Activated CD4-positive, alpha-beta T cell treated with anti-CD3 and anti-CD28 coated beads, Interleukin-2, amount 50 U/mL, for 16 hours (primary cell): ENCODE measurements around the gene MIAT.
"Not testable (repeated sequence)": the region's sequence is repeated elsewhere in the genome, so short reads cannot be mapped to it uniquely, and the experiment has no call there.

Source experiments
- DNase-seq: peaks from one replicate; pipeline ENCODE4 v3.0.0-alpha.2; 2020

Gene MIAT

DNA sequence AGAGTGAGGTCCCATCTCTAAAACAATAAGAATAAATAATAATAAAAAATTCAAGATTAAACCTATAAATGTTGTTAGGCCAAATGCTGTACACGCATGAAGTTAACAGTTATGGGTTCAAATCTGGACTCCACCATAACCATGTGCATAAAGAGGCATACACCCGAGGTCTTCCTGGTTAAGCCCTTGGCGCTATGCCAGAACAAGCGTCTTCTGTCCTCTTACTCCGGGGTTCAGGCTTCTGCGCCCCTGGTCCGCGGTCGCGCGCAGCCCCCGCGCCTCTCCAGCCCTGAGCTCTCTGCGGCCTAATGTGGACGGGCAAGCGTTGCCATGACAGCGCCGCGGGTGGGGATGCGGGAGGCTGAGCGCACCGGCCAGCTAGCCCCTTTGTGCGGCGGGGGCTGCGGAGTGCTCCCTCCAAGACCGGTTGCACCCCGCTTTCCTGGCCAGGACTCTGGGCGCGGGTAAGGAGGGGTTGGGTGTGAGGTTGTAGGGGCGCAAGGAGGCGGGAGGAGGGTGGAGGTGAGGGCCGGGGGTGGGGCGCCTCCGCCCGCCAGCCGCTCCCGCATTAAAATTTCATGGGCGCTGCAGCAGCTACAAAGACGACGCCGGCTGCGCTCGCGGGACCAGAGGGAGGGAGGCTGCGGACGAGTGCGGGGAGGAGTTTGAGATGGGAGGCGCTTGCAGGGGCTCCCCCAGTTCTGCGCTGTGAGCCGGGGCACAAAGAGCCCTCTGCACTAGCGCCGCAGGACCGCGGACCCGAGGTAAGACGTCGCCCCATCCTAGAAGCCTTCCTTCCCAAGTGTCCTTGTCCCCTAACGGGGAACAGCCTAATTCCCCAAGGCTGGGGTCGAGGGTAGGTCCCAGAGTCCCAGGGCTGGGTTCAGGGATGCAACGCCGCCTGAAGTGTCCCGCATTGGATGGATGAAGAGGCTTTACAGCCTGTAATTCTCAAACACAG, at the start of gene MIAT:
MIAT (plus strand) TSS at position 698 of the 961 bp plus-strand sequence.
- peak; percentile 68 for DNase-seq

DNA sequence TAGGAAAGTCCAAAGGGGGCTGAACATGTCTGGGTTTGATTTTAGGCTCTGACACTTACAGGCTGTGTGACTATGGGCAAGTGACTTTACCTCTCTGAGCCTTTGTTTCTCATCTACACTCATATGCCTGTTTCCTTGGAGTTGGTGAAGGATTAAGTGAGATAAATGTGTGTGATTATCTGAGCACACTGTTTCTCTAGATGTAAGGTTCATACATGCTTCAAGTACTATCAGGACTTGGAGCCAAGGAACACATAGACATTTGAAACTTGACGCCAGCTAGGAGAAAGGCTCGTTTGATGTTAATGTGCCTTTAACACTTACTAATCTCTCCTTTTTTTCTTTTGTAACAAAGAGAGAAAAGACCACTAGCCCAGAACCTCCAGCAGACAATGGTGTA, 49.3 kb upstream of the MIAT start:
- no peak for DNase-seq

DNA sequence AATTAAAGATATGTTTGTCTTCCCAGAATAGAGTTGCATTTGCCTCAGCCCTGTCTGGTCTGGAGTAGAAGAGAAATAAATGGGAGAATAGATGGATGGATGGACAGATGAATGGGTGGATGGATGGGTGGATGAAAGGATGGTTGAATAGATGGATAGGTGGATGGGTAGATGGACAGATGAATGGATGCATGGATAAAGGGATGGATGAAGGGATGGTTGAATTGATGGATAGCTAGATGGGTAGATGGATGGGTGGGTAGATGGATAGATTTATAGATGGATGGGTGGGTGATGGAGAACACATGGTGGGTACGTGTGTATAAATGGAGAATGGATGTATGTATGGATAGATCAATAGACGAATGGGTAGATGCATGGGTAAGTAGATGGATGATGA, 48.1 kb upstream of the MIAT start:
- no peak for DNase-seq

- DNase-seq = peak; percentile 80
Observed at GRCh38 chr22:26610072-26610958, 47.1 kb upstream of the MIAT start.

GRCh38 chr22:26610996-26611395, 46.4 kb upstream of the MIAT start:
- DNase-seq = no peak

DNA sequence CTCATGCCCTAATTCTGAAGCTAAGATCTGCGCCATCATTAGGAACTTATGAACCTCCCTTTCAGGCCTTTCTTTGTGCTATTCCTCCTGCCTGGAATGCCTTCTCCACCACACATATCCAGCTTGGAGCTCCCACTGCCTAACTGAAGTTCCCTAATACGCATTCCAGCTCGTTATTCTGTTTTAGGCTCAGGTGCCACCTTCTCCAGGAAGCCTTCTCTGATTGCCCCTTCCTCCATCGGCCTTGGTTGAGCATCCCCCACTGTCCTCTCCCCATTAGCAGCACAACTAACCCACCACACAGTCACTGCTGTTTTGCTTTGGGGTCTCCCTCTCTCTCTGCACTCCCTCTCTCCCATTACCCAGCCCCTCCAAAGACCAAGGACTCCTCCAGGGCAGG, 44.7 kb upstream of the MIAT start:
- DNase-seq = no peak

- not testable (repeated sequence) for DNase-seq
Observed at GRCh38 chr22:26613753-26614152, 43.6 kb upstream of the MIAT start.

- no peak for DNase-seq
Observed at GRCh38 chr22:26614322-26614721, 43.1 kb upstream of the MIAT start.

DNA sequence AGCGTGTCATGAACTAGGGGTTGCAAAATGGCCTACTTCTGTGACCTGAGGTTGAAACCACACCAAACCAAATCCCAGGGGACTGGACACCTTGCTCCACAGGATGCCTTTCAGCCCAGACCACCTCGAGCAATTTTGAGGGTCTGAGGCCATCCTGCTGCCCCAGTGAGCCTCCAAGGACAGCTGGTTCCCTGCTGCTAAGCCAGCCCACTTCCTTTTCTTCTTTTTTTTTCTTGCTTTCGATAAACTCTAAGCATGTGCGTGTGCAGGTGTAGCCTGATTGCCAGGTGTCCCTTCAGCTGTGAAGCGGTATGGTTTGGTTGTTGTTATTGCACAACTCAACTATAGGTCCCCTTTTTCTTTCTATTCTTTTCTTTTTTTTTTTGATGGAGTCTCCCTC, 42.2 kb upstream of the MIAT start:
- no peak for DNase-seq

DNA sequence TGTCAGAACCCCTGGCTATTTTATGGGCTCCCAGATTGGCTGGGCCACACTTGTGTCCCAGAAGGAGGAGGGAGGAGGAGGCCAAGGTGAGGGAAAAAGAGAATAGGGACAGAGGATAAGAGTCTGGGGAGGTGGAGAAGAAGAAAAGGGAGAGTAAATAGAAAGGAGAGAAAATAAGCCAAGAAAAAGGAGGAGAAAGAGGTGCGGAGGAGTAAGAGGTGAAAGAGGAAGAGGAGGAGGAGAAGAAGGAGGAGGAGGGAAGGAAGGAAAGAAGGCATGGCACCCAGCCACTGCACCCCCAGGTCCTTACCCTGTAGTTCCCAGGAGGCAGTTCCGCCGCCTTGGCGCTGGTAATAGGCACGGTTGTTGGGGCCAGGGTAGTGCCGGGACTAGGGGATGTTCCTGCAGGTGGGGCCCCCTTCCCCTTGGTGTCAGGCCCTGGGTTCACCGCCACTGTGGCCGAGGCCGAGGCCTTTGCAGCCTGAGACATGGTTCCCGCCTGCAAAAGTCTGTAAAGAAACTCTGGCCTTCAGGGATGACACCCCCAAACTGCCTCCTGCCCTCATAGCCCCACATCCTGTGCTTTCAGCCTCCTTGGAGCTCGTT, 41.5 kb upstream of the MIAT start:
- no peak for DNase-seq

- DNase-seq = no peak
Observed at GRCh38 chr22:26616650-26617049, 40.7 kb upstream of the MIAT start.

DNA sequence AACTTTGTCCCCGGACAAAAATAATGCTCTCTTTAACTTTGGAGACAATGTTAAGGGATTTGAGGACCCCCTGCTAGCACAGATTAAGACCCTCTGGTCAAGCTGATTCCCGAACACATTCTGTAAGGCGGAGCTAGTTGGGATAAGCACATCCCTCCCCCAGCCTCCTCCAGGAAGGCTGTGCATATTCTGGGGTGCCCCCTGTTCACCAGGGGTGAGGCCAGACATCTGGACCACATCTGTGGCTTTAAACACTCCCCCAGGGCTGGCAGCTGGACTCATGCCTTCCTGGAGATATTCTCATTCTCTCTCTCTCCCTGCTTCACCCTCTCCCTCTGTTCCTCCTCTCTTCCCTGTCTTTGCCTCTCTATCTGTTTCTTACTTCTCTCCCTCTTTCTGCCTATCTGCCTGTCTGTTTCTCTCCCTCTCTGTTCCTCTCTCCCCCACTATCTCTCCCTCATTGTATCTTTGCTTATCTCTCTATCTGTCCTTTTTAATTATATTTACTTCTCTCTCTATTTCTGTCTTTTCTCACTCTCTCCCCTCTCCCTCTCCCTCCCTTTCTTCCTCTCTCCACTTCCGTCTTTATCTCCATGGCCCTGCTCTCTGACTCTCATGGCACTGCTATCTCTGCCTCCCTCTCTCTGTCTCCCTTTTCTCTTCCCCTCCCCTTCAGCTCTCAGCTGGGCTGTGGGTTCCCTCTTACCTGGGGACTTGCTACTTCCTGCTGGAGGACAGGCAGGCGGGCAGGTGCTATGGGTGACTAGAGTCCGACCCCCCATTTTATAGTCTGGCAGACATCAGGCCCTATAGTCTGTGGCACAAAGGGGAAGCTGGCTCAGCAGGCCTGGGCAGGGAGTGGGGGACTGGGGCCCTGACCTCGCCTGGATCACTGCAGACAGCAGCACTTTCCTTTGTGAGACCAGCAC, 39.9 kb upstream of the MIAT start, which contains the start of gene CRYBB1:
CRYBB1 (minus strand) TSS at position 757 of the 929 bp plus-strand sequence. CDS start 1,708 bp downstream, outside the sequence.
- no peak for DNase-seq

GRCh38 chr22:26618455-26618854, 38.9 kb upstream of the MIAT start:
- DNase-seq = no peak

GRCh38 chr22:26619510-26619909, 37.9 kb upstream of the MIAT start:
- DNase-seq = no peak

DNA sequence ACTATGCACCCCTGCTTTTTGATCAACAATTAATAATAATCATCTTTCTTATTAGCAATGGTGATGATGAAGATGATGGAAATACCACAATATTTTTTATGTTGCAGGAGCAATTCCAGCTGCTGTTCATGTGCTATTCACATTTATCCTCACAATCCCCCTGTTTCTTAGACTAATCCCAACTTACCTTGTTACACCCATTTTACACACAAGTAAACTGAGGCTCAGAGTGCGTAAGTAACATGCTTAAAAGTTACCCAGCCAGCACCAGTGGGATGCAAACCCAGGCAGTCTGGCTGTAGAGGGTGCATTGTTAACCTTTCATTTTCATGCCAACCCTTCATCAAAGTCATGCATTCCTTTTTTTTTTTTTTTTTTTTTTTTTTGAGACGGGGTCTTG, 37.2 kb upstream of the MIAT start:
- DNase-seq = no peak

DNA sequence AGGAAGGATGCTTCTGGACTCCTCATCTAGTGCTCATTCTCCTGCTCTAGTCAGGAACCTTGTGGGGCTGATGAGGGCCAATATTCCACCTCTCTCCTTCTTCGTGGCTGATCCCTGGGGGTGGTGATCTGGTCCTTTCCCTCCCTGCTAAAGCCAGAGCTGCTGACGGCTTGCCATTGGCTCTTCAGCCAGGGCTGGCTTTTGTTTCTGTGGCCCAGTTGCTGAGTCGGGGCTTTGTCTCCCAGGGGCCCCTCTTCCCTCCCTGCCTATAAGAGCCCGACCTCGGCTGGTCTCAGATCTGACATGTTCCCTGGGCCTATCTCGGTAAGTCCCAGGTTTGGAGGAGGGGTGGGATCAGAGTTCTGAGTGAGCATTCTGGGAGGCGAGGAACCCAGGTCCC, 35.7 kb upstream of the MIAT start, which contains the start of gene CRYBA4:
CRYBA4 (plus strand) TSS at position 301 of the 400 bp plus-strand sequence. CDS start 634 bp downstream, outside the sequence.
- no peak for DNase-seq

- DNase-seq = no peak
Observed at GRCh38 chr22:26623984-26624383, 33.4 kb upstream of the MIAT start.

DNA sequence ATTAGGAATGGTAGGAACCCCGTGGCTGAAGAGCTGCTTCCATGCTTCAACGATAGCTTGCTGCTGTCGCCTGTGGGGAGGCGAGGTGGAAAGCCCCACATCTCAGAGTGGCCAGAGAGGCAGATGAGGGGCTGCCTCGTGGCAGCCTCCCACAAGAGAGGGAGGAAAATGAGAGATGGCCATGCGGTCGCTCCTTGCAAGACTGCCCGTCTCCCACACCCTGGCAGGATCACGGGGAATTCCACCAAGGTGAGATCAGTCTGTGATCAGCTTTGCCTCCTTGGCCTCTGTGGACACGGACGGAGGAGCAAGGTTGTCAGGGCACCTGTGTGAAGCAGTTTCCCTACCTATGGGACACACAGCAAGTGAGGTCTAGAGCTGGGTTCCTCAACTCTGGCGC, 32.6 kb upstream of the MIAT start:
- DNase-seq = no peak

DNA sequence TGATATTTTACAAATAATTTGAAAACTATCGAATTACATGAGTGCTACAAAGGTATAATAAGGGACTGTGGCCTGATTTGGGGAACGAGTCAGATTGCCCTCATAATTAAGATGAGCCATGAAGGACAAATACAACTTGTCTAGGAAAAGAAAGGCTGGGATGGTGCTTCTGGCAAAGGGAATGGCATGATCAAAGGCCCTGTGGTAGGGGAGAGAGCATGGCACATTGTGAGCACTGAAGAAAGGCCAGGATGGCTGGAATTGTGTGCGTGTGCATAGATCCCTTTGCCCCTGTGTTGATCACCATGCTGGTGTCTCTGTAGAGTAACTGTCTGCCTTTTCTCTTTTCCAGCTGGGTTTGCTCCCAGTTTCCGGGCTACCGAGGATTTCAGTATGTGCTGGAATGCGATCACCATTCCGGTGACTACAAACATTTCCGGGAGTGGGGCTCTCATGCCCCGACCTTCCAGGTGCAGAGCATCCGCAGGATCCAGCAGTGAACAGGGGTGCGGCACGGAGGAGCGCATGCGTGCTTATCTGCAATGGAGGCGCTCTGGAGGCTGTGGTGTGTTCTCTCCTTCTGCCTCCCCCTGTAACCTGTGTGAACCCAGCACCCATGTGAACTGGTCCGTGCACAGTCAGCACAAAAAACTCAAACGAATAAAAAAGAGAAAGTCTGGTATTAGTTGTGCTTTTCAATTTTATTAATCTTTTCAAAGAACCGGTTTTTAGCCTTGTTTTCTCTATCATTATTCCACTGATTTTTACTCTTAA, 27.2 kb upstream of the MIAT start:
- no peak for DNase-seq

DNA sequence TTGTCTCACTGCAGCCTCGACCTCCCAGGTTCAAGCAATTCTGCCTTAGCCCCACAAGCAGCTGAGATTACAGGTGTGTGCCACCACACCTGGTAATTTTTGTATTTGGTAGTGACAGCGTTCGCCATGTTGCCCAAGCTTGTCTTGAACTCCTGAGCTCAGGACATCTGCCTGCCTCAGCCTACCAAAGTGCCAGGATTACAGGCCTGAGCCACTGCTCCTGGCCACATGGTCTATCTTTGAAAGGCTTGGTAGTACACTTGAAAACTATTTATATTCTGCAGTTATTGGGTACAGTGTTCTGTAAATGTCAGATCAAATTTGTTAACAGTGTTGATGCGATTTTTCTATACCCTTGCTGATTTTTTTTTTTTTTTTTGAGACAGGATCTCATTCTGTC, 26.1 kb upstream of the MIAT start:
- DNase-seq = no peak
